ENCODE measurements around the gene MYNN. TPM values are rescaled to one million over a fixed set of nuclear protein-coding genes. Genes with fewer than 3 reads are reported as not detected.
A peak's percentile ranks its signal among the peaks of the same experiment; 100 is the strongest.

Gene MYNN
- total and polyA plus RNA-seq, 2 experiments from 2014 or later, result 12.8 to 16.7 TPM

GRCh38 chr3:169792359-169792758, 19.2 kb downstream of the MYNN start:
- Histone ChIP-seq H3K36me3 (peaks cover 14% of the 10 kb centered on the region), H3K4me1 (ENCODE audit: low read depth) (no peaks in the 10 kb centered on the region)
- no peak for TF ChIP-seq CTCF (IDR thresholded peaks at IDR 0.05; ENCODE audit: low read depth, low read length)

GRCh38 chr3:169804681-169805080, 31.5 kb downstream of the MYNN start:
- H3K36me3 ChIP-seq, result peaks cover 8% of the 10 kb centered on the region
- H3K27ac ChIP-seq, result no peak overlapping the region
- no peaks in the 10 kb centered on the region for H3K27me3 ChIP-seq
- DNase-seq (ENCODE audit: low read depth in 1 of 2, low spot score in 1 of 2), result no peak
- no peaks in the 10 kb centered on the region for H3K9me3 ChIP-seq (ENCODE audit: low read depth)
- H3K4me3 ChIP-seq, result no peak overlapping the region
- peaks cover 8% of the 10 kb centered on the region for H3K4me1 ChIP-seq (ENCODE audit: low read depth)
- no peak for TF ChIP-seq CTCF (IDR thresholded peaks at IDR 0.05; ENCODE audit: low read depth, low read length)

More at GRCh38 chr3:169792359-169792758, 19.2 kb downstream of the MYNN start:
- DNase-seq (ENCODE audit: low read depth in 1 of 2, low spot score in 1 of 2), result no peak
- H3K27me3 ChIP-seq, result no peaks in the 10 kb centered on the region
- no peak overlapping the region for H3K4me3 ChIP-seq
- H3K9me3 ChIP-seq (ENCODE audit: low read depth), result no peaks in the 10 kb centered on the region
- H3K27ac ChIP-seq, result no peak overlapping the region

GRCh38 chr3:169809230-169809795, 36.1 kb downstream of the MYNN start:
- peaks cover 13% of the 10 kb centered on the region for H3K4me1 ChIP-seq (ENCODE audit: low read depth)
- DNase-seq (ENCODE audit: low read depth in 1 of 2, low spot score in 1 of 2), result no peak
- no peaks in the 10 kb centered on the region for H3K27me3 ChIP-seq
- no peak overlapping the region for H3K4me3 ChIP-seq
- H3K9me3 ChIP-seq (ENCODE audit: low read depth), result no peaks in the 10 kb centered on the region
- no peaks in the 10 kb centered on the region for H3K36me3 ChIP-seq
- peak overlapping the region; percentile 64 for H3K27ac ChIP-seq
- TF ChIP-seq CTCF (IDR thresholded peaks at IDR 0.05; ENCODE audit: low read depth, low read length), result no peak

- H3K4me3 ChIP-seq, result peak overlapping the region; percentile 32
- DNase-seq (ENCODE audit: low read depth in 1 of 2, low spot score in 1 of 2), result peak; percentile 32 to 81
- no peaks in the 10 kb centered on the region for H3K9me3 ChIP-seq (ENCODE audit: low read depth)
- H3K36me3 ChIP-seq, result no peaks in the 10 kb centered on the region
- peaks cover 13% of the 10 kb centered on the region for H3K4me1 ChIP-seq (ENCODE audit: low read depth)
- H3K27ac ChIP-seq, result peak overlapping the region; percentile 66
- no peak for TF ChIP-seq CTCF (IDR thresholded peaks at IDR 0.05; ENCODE audit: low read depth, low read length)
- H3K27me3 ChIP-seq, result no peaks in the 10 kb centered on the region
Measured at GRCh38 chr3:169811631-169812331, 38.6 kb downstream of the MYNN start.

- Histone ChIP-seq H3K27ac (peak within 1 kb of the TSS; percentile 66), H3K4me3 (peak within 1 kb of the TSS; percentile 32), H3K4me1 (ENCODE audit: low read depth) (peaks cover 13% of the 10 kb centered on the region), H3K36me3 (no peaks in the 10 kb centered on the region), H3K9me3 (ENCODE audit: low read depth) (no peaks in the 10 kb centered on the region), H3K27me3 (no peaks in the 10 kb centered on the region)
- DNase-seq (ENCODE audit: low read depth in 1 of 2, low spot score in 1 of 2), result peak; percentile 85 to 89
- peak; percentile 6 for TF ChIP-seq CTCF (IDR thresholded peaks at IDR 0.05; ENCODE audit: low read depth, low read length)
Measured at GRCh38 chr3:169812332-169813235, 39.4 kb downstream of the MYNN start, which contains the start of the genes LRRC34 and LRRIQ4. Gene LRRC34, minus strand, starts transcription at chr3:169812904. Its CDS starts 356 bp downstream, at chr3:169812548. Gene LRRIQ4, plus strand, starts transcription at chr3:169812870. Its CDS starts 9,052 bp downstream, at chr3:169821922.
